Measurements from ENCODE around the gene FERMT2.
"Not testable (repeated sequence)": the region's sequence is repeated elsewhere in the genome, so short reads cannot be mapped to it uniquely, and the experiment has no call there.

FERMT2 gene

GRCh38 chr14:52895000-52895399 lies 55.9 kb downstream of the FERMT2 start:
- no peak for DNase-seq

GRCh38 chr14:52891800-52892199 lies 59.0 kb downstream of the FERMT2 start:
- DNase-seq, result no peak

DNA sequence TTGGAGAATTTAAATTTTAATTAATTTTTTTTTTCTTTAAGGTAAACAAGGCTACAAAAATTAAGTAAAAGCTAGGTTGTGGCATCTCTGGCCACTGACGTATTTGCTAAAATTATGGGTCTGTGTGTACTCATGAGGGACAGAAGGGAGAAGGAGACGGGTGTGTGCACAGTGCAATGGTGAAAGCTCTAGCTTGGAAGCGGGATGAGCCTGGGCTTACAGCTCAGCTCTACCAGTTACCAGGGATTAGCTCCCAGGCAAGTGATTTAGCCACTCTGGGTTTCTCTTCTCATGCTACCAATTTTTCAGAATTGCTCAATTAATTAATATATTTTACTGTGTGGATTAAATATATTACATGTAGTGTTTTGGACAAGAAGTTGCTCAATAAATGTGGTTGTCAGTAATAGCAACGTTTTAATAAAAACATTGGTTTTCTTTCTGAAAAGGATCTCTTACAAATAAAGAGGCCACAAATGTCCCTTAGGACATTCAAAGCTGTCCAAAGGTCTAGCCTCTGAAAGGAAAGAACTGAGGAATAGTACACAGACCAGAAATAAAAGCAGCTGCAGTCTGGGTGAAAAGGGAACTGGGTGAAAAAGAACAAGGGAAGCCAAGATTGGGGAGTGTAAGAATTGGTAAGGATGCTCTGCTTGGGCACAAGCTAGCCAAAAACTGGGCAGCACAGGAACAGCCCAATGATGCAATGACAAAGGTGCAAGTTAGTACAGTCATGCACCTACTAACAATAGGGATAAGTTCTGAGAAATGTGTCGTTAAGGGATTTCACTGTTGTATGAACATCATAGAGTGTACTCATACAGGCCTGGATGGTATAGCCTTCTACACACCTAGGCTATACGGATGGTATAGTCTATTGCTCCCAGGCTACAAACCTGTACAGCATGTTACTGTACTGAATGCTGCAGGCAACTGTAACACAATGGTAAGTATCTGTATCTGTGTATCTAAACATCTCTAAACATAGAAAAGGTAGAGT lies 61.7 kb downstream of the FERMT2 start:
- no peak for DNase-seq

DNA sequence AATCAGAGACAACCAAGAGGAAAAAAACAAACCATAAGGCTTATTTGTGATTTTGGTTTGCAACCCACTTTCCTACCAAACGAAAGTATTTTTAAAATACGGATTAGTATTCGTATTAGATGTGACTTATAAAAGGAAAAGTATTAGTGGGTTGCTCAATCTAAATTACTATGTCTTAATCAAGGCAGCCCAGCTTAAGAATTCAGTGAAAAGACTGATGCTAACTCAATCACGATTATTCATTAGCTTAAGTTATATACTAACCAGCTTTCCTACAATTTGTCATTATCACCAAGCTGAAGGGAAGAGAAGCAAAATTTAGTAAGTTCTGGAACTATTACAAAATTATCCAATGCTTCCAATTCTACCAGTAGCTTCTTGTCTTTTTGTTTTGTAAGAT lies 62.7 kb downstream of the FERMT2 start:
- no peak for DNase-seq

DNA sequence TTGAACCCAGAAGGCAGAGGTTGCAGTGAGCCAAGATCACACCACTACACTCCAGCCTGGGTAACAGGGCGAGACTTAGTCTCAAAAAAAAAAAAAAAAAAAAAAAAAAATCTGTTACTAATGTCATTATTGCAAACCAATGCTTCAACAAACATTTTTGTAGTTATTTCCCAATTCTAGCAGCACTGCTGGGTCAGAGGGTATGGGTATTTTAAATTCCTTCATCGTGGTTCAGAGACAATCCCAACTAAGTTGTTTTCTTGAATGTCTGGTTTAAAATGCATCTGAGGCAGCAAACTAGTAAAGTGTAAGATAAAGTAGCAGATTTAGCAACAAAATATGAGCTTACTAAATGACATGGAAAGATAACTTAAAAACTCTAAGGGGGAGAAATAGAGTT lies 65.6 kb downstream of the FERMT2 start:
- DNase-seq, result no peak

- DNase-seq, result no peak
These were observed 67.2 kb downstream of the FERMT2 start for GRCh38 chr14:52883658-52884057.

DNA sequence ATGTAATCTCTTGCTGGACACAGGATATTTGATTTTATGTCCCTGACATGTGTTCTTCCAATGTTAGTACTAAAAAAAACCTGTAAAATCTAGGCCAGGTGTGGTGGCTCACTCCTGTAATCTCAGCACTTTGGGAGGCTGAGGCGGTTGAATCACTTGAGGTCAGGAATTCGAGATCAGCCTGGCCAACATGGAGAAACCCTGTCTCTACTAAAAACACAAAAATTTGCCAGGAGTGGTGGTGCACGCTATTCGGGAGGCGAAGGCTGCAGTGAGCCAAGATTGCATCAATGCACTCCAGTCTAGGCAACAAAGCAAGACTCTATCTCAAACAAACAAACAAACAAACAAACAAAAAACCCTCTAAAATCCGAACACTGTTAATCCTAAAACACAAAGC lies 68.0 kb downstream of the FERMT2 start:
- no peak for DNase-seq

GRCh38 chr14:52879958-52880357 lies 70.9 kb downstream of the FERMT2 start:
- no peak for DNase-seq

GRCh38 chr14:52878946-52879345 lies 71.9 kb downstream of the FERMT2 start:
- DNase-seq, result no peak

DNA sequence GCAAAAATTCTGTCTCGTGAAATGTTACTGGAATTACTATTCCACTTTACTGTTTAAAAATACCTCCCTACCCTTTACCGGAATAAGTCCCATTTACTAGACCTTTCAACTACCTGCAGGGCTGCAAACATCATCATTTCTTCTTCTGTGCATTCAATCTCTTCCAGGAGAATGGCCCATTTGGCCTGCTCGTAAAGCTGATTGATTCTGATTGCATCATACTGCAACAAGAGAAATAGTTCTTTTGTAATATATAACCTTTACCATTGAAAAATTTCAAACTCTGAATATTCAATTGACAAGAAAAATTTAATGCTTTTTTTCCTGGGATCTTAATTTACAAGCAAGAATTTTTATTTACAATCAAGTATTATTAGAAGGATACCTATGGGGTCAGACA lies 72.4 kb downstream of the FERMT2 start:
- DNase-seq, result no peak

DNA sequence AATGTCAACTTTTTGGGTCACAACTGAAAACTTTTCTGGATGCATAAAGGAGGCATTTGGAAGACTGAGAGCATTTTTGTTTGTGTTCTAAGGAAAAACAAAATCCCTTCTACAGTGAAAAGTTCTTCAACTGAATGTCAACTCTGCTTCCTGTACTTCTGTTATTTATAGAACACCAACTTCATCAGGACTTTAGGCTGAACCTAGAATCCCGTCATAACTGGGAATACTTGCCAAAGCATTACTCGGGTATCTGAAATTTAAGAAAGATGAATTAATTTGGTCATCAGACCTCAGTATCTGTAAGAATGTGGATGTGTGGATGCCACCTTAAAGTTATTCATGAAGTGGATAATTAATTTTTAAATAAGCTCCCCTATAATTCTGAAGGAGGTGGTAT lies 73.2 kb downstream of the FERMT2 start:
- no peak for DNase-seq

DNA sequence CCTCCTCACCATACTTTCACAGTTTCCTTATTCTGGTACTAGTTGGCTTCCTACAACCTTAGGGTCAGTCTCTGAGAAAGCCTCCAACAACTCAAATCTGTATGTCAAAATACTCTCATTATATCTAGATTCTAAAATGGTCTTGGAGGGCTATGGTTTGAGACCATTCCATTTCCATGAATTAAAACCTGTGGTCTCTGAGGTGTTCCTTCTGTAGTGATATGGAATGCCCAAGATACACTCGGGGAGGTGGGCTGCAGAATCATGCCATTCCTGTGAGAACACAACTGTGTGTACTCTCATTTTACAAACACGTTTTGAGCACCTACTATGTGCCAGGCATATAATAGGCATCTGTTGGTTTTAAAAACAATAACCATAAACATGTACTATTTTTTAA lies 74.0 kb downstream of the FERMT2 start:
- DNase-seq, result no peak

DNA sequence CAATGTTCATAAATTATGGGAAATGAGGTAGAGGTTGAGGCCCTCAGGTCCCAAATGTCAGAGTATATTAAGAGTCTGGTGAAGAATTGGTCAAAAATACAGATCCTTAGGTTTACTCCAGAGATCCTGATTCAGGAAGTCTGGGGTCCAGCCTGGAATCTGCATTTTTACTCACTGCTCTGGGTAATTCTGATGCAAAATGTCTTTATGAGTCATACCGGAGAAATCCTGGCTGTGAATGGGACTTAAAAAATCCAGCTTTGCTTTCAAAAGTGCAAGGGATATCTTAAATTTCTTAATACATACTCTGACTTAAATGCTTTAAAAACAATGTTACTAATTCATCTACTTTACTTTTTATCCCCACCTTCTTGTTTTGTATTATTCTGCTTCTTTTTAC lies 74.5 kb downstream of the FERMT2 start:
- no peak for DNase-seq

- no peak for DNase-seq
These were observed 75.1 kb downstream of the FERMT2 start for GRCh38 chr14:52875707-52876106.

DNA sequence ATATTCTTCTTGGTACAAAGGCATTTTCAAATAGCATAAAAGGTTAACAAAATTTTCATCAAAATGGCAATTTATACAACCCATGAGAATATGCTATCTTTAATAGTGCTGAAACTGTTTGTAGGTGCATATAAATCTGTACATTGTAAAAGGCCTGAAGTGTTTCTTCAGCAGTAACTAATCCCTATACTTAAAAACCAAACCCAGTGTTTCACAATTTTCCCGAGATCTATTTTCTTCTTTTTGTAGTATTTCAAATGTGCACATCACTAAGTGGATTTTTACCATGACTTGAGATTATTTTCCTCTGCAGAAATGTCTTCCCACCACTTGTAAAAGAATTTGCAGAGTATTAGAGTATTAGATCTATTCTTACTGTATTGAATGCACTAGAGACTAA lies 76.5 kb downstream of the FERMT2 start:
- no peak for DNase-seq

DNA sequence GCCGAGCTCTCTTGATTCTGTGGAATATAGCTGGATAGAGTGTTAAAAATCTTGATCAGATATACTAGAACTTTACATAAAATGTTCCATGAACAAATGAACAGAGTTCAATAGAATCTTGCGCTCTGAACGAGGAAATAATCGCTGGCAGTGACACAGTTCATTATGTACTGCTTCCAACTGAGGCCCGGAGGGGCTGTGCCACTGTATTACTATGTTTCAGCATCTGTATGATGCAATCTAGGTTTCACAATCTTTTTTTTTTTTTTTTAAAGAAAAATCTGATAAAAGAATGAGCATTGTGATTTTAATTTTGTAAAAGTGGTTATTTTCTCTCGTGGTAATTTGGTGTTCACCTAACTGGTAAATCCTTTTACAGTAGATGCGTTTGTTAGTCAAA lies 77.2 kb downstream of the FERMT2 start:
- DNase-seq, result no peak

GRCh38 chr14:52873065-52873464 lies 77.8 kb downstream of the FERMT2 start:
- DNase-seq, result no peak

DNA sequence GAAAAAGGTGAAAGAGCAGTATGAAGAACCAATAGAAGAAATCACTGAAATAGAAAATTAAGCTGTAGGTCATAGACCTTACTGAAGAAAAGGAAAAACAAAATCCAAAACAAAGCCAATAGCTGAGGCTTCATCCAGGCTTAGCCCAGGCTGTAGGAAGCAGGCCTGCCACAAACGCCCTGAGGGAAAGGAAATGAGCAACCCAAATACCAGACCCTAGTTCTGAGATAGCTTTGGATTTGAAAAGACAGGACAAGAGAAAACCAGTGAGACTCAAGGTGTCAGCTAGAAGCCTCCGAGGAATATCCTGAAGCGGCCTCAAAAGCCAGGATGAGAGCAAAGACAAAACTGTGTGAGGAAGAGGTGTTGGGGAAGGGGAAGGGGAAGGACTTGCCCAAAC lies 79.2 kb downstream of the FERMT2 start:
- no peak for DNase-seq

- DNase-seq, result no peak
These were observed 81.8 kb downstream of the FERMT2 start for GRCh38 chr14:52868911-52869618.

GRCh38 chr14:52864893-52865292 lies 86.0 kb downstream of the FERMT2 start:
- not testable (repeated sequence) for DNase-seq

GRCh38 chr14:52863334-52863700 lies 87.5 kb downstream of the FERMT2 start:
- DNase-seq, result no peak

DNA sequence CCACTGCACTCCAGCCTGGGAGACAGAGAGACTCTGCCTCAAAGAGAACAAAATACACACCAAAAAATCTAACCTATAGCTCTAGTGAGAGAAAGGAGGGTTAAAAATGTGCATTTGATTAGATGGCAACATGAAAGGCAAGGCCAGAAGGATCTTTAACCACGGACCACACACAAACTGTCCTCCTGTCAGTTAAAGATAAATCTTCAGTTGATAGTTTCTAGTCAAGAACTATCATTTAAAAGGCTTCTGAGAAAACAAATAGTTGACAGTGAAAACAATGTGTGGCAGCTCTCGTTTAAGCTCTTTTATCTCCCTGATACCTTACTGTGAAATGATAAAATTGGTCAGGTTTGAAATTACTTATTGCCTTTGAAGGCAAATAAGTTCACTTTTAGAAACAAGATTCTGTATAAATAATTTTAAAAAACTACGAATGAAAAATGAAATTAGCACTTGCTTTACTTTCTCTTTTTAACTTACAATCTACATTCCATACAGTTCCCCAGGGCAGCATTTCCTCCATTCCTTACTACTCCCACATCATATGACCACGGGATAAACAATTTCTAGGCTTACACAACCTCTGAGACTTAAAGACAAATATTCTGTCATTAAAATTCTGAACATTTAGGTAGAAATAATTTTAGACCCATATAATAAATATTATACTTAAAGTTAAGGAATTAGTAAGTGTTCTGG lies 88.1 kb downstream of the FERMT2 start:
- DNase-seq, result no peak

DNA sequence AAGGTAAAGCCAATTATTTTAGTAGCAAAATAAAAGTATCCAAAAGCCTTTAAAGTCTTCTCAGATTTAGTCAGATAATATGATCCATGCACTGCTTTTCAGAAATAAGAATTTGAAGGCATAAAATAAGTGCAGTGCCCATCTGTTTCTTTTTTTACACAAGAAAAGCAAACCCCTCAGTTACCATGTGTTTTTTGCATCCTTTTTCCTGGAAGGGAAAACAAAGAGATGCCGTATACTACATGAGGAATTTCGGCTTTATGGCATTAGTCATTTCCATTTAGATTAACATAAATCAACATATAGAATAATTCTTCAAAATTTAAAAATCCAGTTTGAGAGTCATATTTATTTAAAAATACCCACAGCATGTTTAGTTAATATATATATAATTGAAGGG lies 89.4 kb downstream of the FERMT2 start:
- no peak for DNase-seq

- no peak for DNase-seq
These were observed 89.9 kb downstream of the FERMT2 start for GRCh38 chr14:52860910-52861309.
